ENCODE data around the gene ALS2CL. TPM values are rescaled to one million over a fixed set of nuclear protein-coding genes. Genes with fewer than 3 reads are reported as not detected.
A peak's percentile ranks its signal among the peaks of the same experiment; 100 is the strongest.

The ALS2CL gene
- total and polyA plus RNA-seq, 12 donors: 1.5 to 48.3 (median 10.1) TPM

- 67 to 92% (median 86%) methylated on average over 1 to 8 of the region's 8 CpGs for WGBS, 4 donors
- Histone ChIP-seq H3K4me1 (replicated peaks in 1 of 2) (peaks cover 0 to 4% of the 10 kb centered on the region in 2 donors), H3K9me3 (replicated peaks in 1 of 3) (no peaks in the 10 kb centered on the region), H3K27me3 (no peaks in the 10 kb centered on the region), H3K27ac (no peak overlapping the region), H3K4me3 (no peak overlapping the region), H3K36me3 (replicated peaks in 1 of 2) (no peaks in the 10 kb centered on the region)
- DNase-seq: peak in 5 of 7 donors; percentile 4 to 36 (median 12)
- intact Hi-C loops (cut with DNase I): no loop called here
- TF ChIP-seq CTCF (IDR thresholded peaks at IDR 0.05) (no peak), POLR2A (IDR thresholded peaks at IDR 0.05) (no peak)
These were observed 26.3 kb downstream of the ALS2CL start for GRCh38 chr3:46667061-46667621.

DNA sequence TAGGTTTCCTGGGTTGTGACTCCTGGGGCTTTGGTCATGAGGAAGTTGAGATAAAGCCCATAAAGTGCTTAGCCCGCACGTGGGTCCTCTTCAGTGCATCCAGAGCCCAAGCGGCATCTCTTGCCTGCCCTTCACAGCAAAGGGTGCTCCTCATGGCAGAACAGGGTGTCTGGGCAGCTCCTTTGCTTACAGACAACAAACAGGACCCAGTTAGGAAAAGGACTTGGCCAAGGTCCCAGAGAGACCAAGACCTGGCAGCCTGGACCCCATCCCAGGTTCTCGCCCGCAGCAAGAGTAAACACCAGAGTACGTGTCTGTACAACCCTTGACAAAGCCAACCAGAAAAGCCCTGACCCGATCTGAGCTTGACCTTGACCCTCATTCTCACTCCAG, 27.0 kb downstream of the ALS2CL start:
- Histone ChIP-seq H3K27ac (no peak overlapping the region), H3K27me3 (no peaks in the 10 kb centered on the region), H3K9me3 (replicated peaks in 1 of 3) (no peaks in the 10 kb centered on the region), H3K4me3 (no peak overlapping the region), H3K4me1 (replicated peaks in 1 of 2) (peaks cover 0 to 4% of the 10 kb centered on the region in 2 donors), H3K36me3 (replicated peaks in 1 of 2) (no peaks in the 10 kb centered on the region)
- intact Hi-C loops (cut with DNase I): no loop called here
- TF ChIP-seq CTCF (IDR thresholded peaks at IDR 0.05) (no peak), POLR2A (IDR thresholded peaks at IDR 0.05) (no peak)
- WGBS, 4 donors: 74 to 80% (median 77%) methylated on average over 4 to 7 of the region's 7 CpGs
- peak in 4 of 7 donors; percentile 2 to 44 (median 12) for DNase-seq

DNA sequence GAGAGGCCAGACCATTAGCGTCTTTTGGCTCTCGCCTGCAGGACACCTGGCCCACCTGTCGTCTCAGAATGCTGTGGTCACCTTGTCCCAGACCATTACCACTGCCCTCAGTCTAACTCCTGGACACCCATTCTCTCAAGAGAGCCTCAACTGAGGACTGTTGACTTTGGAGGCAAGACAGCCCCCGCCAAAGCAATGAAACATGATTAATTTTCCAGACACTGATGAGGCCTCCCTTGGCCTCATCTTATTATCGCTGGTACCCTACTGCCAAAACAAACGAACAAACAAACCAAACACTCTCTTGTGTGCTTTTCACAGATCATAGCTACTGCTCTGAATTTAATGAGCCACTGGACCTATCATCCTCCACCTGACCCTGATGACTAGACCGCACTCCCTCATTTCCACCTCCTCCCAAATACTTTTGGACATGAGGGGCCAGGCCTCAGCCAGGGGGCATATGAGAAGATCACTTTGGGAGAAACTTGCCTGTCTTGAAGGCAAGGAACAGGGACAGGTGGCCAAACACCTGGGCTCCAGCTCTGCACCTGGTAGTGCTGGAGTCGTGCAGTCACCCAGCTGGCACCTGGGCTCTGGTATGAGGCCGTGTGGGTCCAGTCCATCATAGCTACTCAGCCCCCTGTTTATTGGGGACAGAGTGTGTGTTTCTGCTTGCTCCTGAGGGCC, 27.6 kb downstream of the ALS2CL start:
- no peak overlapping the region for H3K4me3 ChIP-seq
- H3K4me1 ChIP-seq (replicated peaks in 1 of 2): peaks cover 0 to 4% of the 10 kb centered on the region in 2 donors
- H3K9me3 ChIP-seq (replicated peaks in 1 of 3): no peaks in the 10 kb centered on the region
- intact Hi-C loops (cut with DNase I): no loop called here
- 64 to 85% (median 80%) methylated on average over 6 to 9 of the region's 9 CpGs for WGBS, 4 donors
- TF ChIP-seq CTCF (IDR thresholded peaks at IDR 0.05): no peak
- TF ChIP-seq POLR2A (IDR thresholded peaks at IDR 0.05): no peak
- no peaks in the 10 kb centered on the region for H3K36me3 ChIP-seq (replicated peaks in 1 of 2)
- H3K27ac ChIP-seq: no peak overlapping the region
- peak in 4 of 7 donors; percentile 4 to 39 (median 10) for DNase-seq
- no peaks in the 10 kb centered on the region for H3K27me3 ChIP-seq

GRCh38 chr3:46664971-46665762, 28.3 kb downstream of the ALS2CL start:
- Histone ChIP-seq H3K27ac (no peak overlapping the region), H3K9me3 (replicated peaks in 1 of 3) (no peaks in the 10 kb centered on the region), H3K36me3 (replicated peaks in 1 of 2) (no peaks in the 10 kb centered on the region), H3K4me3 (no peak overlapping the region), H3K4me1 (replicated peaks in 1 of 2) (peaks cover 0 to 4% of the 10 kb centered on the region in 2 donors), H3K27me3 (no peaks in the 10 kb centered on the region)
- intact Hi-C loops (cut with DNase I): no loop called here
- no peak for TF ChIP-seq POLR2A (IDR thresholded peaks at IDR 0.05)
- no peak for TF ChIP-seq CTCF (IDR thresholded peaks at IDR 0.05)
- WGBS, 4 donors: 71 to 78% (median 76%) methylated on average over 17 to 23 of the region's 23 CpGs
- peak in 2 of 7 donors; percentile 0 to 43 for DNase-seq
